Femur (tissue), 1 donor: Measurements from ENCODE around the gene BNIP2.
"Not testable (repeated sequence)": the region's sequence is repeated elsewhere in the genome, so short reads cannot be mapped to it uniquely, and the experiment has no call there.

Source experiments
- DNase-seq: peaks from one replicate; pipeline ENCODE4 v3.0.0-alpha.2; 2017

The BNIP2 gene, protein sequence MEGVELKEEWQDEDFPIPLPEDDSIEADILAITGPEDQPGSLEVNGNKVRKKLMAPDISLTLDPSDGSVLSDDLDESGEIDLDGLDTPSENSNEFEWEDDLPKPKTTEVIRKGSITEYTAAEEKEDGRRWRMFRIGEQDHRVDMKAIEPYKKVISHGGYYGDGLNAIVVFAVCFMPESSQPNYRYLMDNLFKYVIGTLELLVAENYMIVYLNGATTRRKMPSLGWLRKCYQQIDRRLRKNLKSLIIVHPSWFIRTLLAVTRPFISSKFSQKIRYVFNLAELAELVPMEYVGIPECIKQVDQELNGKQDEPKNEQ

DNA sequence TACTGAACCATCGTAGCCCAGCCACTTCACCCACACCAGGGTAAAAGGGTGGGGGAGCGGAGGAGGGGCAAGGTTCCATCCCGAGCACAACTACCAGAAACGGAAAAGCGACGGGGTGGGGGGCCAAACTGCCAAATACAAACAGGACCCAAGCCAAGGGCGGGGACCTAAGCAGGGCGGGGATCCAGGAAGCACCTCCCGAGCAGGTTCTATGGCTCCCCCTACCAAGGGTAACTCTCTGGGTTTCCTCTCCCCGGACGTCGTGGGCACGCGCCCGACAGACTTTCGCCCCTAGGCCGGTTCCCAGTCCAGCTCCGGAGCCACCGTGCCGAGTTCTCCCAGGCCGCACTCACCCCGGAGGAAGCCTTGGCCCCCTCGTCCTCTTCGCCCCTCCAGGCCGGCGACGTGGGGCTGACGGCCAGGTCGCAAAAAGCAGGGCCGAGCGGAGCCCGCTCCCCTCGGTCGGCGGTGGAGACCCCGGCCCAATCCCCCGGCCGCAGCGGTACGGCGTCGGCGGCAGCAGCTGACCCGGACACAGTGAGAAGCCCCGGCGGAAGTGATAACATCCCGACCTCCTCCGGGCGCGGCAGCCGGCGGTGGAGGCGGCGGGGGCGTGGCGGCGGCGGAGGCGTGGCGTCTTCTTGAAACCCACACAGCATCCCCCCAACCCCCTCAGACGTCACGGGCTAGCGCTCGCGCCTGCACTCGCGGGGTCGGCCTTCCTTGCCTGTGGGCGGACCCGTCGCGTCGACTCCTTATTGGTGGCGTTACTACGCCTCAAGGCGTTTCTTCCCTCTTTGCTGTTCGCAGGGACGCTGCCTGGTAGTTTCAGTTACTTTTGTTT, at the start of gene BNIP2:
TSS of gene BNIP2 (minus strand) at position 539 of the 844 bp plus-strand sequence. CDS start 6,863 bp downstream, outside the sequence.
- peak; percentile 100 for DNase-seq

DNA sequence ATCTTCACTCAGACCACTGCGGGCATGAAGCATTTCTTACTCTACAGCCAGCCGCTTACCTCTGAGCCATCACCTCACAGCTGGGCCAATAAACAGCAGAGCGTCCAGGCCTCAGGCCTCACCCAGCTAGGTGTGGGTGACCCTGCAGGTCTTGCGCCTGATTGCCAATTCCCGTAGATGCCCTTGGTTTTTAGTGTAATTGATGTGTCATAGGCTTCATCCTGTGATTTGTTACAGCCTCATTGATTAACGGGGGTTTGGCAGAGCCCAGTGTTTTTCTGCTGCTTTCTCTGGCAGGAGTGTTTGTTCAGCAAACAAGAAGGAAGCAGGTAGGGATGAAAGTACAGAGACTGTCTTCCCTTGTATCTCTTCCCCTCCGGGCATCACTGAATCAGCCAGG, 49.6 kb upstream of the BNIP2 start:
- DNase-seq = no peak

DNA sequence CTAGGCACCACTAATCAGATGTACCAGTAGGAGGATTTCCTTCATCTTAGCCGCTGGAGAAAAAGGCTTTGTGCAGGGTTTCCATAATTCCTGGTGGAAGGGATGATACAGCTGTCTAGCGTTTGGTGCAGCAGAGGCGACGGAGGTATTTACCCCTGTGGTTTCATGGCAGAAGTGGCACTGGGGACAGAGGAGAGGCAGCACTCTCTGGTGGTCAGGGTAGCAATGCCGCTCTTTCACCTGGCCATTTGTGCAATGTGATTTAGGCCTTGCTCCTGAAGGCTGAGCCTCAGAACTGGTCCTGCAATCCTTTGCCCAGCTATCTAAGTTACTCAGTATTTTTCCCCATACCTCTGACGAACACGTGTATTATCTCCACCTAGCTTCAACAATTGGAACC, 47.1 kb upstream of the BNIP2 start:
- no peak for DNase-seq

DNA sequence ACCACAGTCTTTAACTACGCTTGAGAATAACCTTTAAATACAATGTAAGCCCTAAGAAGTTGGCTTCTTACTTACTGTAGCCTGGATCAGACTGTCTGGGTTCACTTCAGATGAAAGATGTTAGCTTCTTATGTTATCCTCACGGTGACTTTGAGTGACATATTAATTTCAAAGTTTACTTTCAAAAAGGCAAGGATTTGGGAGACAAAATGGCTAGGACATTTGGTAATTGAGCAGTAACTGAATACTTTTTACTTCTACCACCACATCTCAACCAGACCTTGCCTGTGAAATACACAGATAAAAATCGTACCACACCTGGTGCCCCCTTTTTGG, 36.0 kb upstream of the BNIP2 start:
- DNase-seq = no peak

DNA sequence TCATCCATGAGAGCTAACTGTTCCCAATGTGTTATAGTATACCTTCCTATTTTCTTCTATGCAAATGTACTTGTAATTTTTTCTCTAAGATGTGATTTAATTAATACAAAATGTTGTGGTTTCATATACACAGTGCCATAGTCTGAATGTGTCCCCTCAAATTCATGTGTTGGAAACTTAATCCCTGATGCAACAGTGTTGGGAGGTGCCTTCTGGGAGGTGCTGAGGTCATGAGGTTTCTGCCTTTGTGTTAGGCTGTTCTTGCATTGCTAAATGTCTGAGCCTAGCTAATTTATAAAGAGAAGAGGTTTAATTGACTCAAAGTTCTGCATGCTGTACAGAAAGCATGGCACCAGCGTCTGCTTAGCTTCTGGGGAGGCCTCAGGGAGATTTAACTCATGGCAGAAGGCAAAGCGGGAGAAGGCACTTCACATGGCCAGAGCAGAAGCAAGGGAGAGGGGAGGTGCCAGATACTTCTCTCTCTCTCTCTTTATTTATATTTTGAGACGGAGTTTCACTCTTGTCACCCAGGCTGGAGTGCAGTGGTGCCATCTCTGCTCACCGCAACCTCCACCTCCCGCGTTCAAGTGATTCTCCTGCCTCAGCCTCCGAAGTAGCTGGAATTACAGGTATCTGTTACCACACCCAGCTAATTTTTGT, 34.7 kb upstream of the BNIP2 start:
- DNase-seq = no peak

DNA sequence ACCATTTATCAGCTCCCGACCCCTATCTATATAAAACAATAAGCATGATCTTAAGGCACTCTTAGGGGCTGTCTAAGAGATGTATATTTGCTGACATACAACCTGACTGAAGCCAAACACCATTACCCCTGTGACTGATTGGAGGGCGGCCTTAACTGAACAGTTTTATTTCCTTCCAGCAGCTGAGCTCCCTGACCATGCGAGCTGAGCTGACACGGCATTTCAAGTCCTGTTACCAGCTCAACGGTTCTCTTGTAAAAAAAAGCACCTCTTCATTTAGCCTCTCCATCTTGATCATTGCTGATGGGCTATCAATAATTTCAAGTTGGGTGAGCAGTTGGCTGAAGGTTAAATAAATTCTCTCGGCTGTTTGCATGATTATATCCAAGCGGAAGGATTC, 33.4 kb upstream of the BNIP2 start:
- DNase-seq = no peak

DNA sequence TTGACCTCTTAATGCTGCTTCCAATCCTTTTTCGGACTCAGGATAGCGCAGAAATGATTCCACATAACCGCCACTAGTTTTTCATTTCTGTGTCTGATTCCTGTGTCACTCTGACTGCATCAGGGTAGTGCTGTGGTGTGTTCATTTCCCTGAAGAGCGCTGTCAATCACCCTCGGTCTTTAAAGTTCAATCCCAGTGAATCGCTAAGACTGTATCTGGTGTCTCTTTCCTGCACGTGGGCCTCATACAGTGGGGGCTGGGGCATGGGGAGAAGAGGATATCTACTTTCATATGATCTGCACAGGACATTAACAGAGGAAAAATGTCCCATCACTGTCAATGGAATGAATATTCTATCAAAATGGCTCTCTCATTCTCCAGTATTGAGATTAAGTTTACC, 32.9 kb upstream of the BNIP2 start:
- no peak for DNase-seq

DNA sequence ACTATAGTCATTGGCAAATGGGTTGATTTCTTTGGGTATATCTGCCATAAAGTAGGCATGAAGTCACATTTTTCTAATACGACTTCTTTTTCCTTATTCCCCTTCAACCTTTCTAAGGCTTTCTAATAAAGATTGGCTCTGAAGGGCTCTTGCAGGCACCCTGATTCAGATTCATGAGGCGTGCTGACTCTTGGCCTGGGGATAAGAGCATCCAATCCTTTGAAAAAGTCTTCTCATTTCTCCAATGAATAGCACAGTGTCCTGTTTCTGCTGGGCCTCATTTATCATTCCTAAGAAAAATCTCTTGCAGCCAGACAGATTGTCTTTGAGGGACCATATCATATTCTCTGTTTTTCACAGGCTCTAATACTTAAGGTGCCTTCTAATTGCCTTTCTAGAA, 32.3 kb upstream of the BNIP2 start:
- no peak for DNase-seq

DNA sequence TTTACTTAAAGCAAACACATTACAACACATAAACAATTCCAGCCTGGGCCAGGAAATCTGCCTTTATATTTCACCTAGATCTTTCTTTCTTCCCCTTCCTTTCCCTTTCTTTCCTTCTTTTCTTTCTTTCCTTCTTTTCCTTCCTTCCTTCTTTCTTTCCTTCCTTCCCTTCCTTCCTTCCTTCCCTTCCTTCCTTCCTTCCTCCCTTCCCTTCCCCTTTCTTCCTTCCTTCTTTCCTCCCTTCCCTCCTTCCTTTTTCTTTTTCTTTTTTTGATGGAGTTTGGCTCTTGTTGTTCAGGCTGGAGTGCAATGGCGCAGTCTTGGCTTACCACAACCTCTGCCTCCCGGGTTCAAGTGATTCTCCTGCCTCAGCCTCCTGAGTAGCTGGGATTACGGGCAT, 24.1 kb upstream of the BNIP2 start:
- no peak for DNase-seq

DNA sequence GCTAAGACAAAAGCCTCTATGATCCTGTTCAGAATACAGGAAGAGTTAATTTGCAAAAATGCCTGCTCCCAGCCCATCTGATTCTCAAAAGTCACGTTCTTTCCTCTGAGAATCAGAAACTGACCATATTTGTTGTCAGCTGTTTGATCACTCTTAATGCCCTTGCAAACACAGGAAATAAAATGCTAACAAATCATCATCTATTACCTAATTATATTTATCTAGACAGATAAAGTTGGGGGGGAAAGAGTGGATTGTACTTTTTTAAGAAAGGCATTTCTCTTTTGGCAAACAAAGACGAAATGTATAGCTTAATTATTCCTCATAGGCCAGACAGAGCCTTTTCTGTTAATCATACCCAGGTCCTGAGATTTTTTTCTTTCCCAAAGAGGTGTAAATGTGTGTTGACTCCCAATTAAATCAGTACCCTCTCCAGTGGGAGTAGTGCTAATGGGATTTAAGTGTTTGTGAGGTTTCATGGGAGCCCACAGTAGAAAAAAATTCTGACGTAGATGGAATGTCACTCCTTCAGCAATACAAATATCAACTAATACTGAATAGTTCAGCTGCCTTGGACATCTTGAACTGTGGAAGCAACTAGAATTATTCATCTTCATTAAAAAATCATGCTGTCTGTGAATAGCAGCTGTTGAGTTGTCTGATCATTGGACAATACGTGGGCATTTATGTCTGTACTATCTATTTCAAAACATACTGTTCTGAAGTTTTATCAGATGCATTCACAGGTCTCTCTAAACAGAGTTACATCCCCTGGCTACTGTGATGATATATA, 22.5 kb upstream of the BNIP2 start:
- no peak for DNase-seq

DNA sequence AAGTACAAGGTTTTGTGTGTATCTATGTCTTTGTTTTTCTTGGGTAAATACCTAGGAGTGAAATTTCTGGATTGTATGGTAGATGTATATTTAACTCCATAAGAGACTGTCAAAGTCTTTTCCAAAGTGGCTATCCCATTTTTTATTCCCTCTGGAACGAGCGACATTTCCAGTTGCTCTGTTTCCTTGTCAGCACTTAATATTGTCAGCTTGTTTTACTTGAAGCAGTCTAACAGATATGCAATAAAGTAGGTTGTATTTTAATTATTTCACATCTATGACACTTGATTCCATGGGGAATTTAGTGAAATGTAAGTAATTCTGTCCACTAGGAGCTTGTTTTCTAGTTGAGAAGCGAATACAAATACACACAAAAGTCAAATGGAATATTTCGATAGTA, 18.5 kb upstream of the BNIP2 start:
- no peak for DNase-seq

DNA sequence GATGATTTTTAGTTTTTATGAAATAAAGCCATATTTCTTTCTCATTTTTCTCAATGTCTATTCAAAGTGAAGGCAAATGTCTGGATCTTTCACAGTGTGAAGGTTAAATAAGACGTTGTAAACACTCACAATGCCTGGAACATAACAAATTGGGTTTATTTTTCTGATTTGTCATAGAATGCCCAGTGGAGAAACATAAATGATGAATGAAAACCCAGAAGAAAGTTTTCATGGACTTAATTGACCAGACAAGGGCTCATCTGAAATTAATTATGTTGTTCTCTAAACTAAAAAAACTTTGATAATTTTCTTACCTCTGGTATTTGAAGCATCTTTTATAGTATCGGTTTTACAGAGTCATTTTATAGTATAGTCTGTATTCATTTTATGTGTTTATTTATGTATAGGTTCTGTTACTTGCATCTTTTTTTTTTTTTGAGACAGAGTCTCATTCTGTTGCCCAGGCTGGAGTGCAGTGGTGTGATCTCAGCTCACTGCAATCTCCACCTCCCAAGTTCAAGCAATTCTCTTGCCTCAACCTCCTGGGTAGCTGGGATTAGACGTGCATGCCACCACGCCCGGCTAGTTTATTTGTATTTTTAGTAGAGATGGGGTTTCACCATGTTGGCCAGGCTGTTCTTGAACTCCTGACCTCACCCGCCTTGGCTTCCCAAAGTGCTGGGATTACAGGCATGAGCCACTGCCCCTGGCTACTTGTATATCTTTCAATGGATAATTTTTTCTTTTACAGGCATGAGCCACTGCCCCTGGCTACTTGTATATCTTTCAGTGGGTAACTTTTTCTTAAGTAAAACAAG, 15.1 kb upstream of the BNIP2 start:
- DNase-seq = no peak

DNA sequence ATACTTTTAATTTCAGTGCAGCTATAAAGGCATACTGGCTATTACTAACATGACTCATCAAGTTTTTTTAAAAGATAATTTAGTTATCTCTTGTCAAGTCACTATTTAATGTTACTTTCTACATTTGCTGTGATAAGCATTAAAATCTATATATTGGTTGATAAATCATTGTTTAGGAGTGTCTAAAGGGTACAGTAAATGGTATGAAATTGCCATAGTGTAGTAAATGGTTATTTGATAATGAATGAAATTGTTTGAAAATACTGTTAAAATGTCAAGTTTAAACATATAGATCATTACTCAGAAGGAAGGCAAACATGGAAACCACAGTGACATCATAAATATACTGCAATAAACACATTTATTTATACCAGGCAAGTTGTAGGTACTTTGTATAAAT, 13.2 kb upstream of the BNIP2 start:
- no peak for DNase-seq

DNA sequence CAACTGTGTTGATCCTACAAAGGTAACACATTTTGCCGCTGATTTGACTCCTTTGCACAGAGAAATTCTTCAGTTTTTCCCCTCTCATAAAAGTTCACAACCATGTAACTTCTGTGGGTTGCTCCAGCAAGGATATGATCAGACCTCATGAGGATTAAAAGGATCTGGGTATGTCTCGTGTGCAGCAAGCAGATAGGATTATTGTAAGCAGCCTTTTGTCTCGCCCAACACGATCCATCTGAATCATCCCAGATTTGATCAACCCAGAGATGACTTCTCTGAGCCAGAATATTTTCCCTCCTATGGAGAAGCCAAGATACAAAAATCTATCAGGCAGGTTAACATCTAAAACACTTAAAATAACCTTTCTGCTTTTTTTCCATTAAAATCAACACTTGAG, 12.8 kb upstream of the BNIP2 start:
- DNase-seq = no peak

DNA sequence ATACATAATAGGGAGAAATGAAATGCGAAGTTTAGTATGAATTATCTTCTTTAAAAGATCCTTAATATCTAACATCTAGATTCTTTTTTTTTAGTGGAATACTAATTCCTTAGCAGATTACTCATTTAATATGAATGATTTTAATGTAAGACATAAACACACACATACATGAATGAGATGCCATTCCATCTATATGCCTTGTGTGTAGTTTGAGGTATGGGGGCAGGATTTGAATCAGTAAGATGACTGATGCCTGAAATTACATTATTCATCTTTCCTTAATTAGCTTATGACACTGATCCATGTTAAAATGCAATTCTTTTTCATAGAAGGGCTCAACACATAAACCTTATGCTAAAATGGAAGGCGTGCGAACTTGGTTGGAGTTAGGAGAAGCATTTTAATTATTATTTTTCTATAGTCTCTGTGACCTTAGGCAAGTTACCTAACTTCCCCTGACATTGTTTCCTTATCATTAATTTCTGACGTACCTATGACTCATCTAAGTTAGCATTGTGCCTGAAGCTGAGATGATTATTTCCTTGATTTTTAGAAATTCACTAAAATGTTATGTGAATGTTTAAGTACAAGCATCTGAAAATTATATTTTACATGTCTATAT, 10.8 kb upstream of the BNIP2 start:
- DNase-seq = no peak

DNA sequence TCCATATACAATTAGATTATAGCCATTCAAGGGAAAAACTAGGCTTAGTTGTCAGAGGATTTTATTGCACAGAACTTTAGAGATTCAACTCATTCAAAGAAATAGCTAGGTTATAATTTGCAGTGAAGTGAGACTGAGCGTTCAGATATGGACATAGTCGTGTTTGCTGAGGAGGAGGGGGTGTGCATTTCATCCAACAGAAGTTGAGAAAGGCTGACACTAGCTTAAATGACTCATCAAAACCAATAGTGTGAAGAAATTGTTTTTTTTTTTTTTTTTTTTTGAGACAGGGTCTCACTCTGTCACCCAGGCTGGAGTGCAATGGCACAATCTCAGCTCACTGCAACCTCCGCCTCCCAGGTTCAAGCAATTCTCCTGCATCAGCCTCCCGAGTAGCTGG, 8.9 kb upstream of the BNIP2 start:
- not testable (repeated sequence) for DNase-seq

DNA sequence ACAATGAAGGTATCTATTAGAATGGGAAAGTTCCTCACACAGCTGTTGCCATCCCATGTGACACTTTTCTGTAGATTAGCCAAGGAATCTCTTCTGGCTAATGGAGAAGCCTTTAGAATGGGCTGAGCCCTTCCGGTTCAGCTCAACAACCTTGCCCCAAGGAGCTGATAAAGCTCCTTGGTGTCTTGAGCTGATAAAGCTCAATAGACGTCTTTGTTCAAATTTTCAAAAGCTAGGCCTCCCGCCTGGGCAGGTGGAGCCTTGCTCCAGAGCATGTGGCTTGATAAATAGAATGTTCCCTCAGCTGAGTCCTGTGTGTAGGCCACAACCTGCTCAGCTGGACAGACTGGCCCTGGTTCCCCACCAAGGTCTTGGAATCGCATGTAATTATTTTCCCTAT, 7.2 kb upstream of the BNIP2 start:
- DNase-seq = no peak

DNA sequence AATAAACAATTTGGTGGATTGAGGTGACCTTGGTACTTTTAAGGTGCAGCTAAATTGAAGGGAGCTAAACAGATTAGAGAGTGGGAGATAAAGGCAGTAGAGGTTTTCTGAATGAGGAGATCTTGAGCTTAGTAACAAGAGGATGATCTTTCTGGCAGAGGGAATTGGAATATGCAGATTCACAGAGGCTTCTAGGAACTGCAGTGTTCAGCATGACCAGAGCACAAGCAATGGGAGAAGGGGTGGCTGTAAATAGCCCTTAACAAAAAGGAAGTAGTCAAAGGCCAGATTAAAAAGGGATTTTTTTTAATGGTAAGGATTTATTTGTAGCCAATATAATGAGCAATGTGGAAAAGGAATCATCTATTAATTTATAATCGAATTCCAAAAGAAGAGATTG, 5.7 kb upstream of the BNIP2 start:
- DNase-seq = no peak

DNA sequence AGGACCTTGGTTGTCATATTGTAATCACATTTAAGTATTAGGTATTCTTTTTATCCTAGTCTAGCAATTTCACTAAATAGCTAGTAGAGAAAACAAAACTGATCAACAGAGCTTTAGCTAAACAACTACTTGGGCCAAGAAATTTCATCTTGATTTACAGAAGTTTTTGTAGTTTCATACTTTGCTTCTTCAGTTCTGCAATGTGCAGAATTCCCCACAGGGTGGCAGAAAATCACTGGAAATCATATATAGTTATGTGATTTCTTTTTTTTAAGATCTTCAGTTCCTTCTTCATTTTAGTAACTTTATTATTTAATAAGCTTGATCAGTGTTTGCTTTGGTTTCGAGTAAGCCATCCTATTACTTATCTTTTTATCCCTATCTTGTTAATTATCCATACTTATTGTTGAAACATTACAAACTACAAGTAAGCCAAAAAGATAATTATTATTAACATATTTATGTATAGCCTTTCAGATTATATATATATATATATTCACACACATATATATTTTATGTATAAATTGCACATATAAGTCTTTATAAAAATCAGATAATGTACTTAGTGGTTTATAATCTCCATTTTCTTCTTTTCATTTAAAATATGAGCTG, 2.2 kb upstream of the BNIP2 start:
- DNase-seq = no peak

DNA sequence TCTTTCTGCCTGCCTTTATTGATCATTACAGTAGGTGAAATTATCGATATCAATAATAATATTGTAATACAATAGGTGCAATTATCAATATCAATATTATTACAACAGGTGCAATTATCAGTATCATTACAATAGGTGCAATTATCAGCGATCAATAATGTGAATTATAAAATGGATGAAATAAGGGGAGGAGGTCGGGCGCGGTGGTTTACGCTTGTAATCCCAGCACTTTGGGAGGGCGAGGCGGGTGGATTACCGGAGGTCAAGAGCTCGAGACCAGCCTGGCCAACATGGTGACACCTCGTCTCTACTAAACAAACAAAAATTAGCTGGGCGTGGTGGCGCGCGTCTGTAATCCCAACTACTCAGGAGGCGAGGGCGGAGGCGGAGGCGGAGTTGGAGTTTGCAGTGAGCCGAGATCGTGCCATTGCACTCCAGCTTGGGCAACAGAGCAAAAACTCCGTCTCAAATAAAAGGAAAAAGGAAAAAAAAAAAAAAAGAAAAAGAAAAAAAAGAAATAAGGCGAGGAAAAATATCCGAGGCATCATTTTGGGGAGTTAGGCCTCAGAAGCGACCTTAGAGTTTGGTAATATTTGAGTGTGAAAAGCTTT, 611 bp upstream of the BNIP2 start:
- peak; percentile 76 for DNase-seq

DNA sequence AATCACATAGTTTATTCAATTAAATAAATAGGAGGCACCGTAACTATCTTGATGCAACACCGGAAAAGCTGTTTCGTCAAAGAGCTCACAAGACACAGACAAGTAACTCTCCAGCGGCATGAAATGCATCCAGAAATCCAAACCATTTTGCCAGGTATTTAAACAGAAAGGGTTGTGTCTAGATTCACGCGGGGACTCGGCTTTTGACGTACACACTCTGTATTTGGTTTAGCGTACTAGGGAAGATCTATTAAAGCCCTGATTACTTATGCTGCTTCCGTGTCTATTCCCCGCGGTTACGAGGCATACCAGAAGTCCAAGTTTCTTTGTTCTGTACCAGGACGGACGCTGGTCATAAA, 718 bp downstream of the BNIP2 start:
- DNase-seq = no peak
